ENCODE measurements around the gene TYSND1. TPM values are rescaled to one million over a fixed set of nuclear protein-coding genes. Genes with fewer than 3 reads are reported as not detected.
"Not testable (repeated sequence)": the region's sequence is repeated elsewhere in the genome, so short reads cannot be mapped to it uniquely, and the experiment has no call there.

Gene TYSND1
- total RNA-seq, 1 experiment from 2014 or later, result 16.5 TPM

GRCh38 chr10:70124415-70124814 is 22.1 kb downstream of the TYSND1 start:
- Mint-ChIP-seq H3K27ac (ENCODE audit: low read depth, unreplicated experiment) (no peak overlapping the region), H3K4me3 (ENCODE audit: unreplicated experiment) (no peak overlapping the region), H3K27me3 (ENCODE audit: insufficient read depth, unreplicated experiment) (no peaks in the 10 kb centered on the region), H3K4me1 (ENCODE audit: insufficient read depth, unreplicated experiment) (no peaks in the 10 kb centered on the region), H3K9me3 (ENCODE audit: unreplicated experiment) (no peaks in the 10 kb centered on the region), H3K36me3 (ENCODE audit: insufficient read depth, unreplicated experiment) (peaks cover 17% of the 10 kb centered on the region)
- ChIA-PET POLR2A (no interaction called here), CTCF (interaction anchor here (2.6 to 8.0 kb wide), 2 partner anchors 7 to 22 kb away, joined by 13 to 81 read pairs; partner anchors contain the start of gene TYSND1)
- no peak for TF ChIP-seq CTCF (IDR thresholded peaks at IDR 0.05; ENCODE audit: unreplicated experiment)
- no peak for DNase-seq (ENCODE audit: unreplicated experiment)
- intact Hi-C loops (cut with micrococcal nuclease), result no loop called here
- no TSS peak for BruUV-seq (replicated peaks)

DNA sequence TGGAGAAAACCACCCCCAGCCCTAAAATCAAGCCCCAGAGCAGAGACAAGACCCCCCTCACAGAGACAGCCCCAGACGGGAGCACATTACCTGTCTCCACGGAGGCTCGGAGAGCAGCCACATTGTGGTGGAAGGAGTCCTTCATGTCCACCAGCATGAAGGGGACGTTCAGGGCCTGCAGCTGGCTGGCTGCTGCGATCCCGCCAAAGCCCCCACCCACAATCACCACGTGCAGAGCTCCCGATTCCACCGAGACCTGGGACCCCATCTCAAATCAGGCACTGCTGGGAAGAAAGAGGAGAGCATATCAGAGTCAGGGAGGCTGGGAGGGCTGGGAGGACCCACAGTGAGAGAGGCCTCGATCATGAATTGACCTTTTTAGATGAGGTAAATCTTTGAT is 22.7 kb downstream of the TYSND1 start:
- Mint-ChIP-seq H3K27me3 (ENCODE audit: insufficient read depth, unreplicated experiment) (no peaks in the 10 kb centered on the region), H3K27ac (ENCODE audit: low read depth, unreplicated experiment) (no peak overlapping the region), H3K4me1 (ENCODE audit: insufficient read depth, unreplicated experiment) (no peaks in the 10 kb centered on the region), H3K36me3 (ENCODE audit: insufficient read depth, unreplicated experiment) (peaks cover 18% of the 10 kb centered on the region), H3K4me3 (ENCODE audit: unreplicated experiment) (no peak overlapping the region), H3K9me3 (ENCODE audit: unreplicated experiment) (no peaks in the 10 kb centered on the region)
- ChIA-PET POLR2A (no interaction called here), CTCF (interaction anchor here (0.9 to 2.6 kb wide), 2 partner anchors 8 to 23 kb away, joined by 3 to 13 read pairs; partner anchors contain the start of gene TYSND1)
- intact Hi-C loops (cut with micrococcal nuclease), result no loop called here
- no peak for DNase-seq (ENCODE audit: unreplicated experiment)
- TF ChIP-seq CTCF (IDR thresholded peaks at IDR 0.05; ENCODE audit: unreplicated experiment), result no peak
- no TSS peak for BruUV-seq (replicated peaks)

GRCh38 chr10:70123166-70123565 is 23.3 kb downstream of the TYSND1 start:
- H3K4me3 Mint-ChIP-seq (ENCODE audit: unreplicated experiment); intact Hi-C loops (cut with micrococcal nuclease); H3K9me3 Mint-ChIP-seq (ENCODE audit: unreplicated experiment); BruUV-seq (replicated peaks); H3K4me1 Mint-ChIP-seq (ENCODE audit: insufficient read depth, unreplicated experiment); H3K27me3 Mint-ChIP-seq (ENCODE audit: insufficient read depth, unreplicated experiment); DNase-seq (ENCODE audit: unreplicated experiment); H3K27ac Mint-ChIP-seq (ENCODE audit: low read depth, unreplicated experiment): not testable (repeated sequence)
- peaks cover 18% of the 10 kb centered on the region for H3K36me3 Mint-ChIP-seq (ENCODE audit: insufficient read depth, unreplicated experiment)
- CTCF ChIA-PET, result interaction anchor here (0.9 to 2.6 kb wide), 2 partner anchors 8 to 23 kb away, joined by 3 to 13 read pairs; partner anchors contain the start of gene TYSND1
- POLR2A ChIA-PET, result interaction anchor here (1.1 kb wide), 1 partner anchor 9 kb away, joined by 3 read pairs; no protein-coding TSS in a partner anchor

DNA sequence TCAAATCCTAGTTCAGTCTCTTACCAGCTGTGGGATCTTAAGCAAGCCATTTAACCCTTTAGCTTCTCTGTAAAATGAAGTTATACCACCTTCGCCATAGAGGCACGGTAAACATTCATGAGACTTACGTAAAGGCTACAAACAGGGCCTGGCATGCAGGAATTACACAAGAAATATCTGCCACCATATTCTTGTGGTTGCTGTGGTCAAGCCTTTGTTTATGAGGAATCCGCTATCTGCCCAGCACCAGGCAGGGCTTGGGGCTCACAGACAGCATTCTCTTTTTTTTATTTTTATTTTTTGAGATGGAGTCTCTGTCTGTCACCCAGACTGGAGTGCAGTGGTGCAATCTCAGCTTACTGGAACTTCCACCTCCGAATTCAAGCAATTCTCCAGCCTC is 23.8 kb downstream of the TYSND1 start:
- intact Hi-C loops (cut with micrococcal nuclease), result no loop called here
- no peak overlapping the region for H3K27ac Mint-ChIP-seq (ENCODE audit: low read depth, unreplicated experiment)
- no peak overlapping the region for H3K4me3 Mint-ChIP-seq (ENCODE audit: unreplicated experiment)
- peaks cover 22% of the 10 kb centered on the region for H3K36me3 Mint-ChIP-seq (ENCODE audit: insufficient read depth, unreplicated experiment)
- H3K9me3 Mint-ChIP-seq (ENCODE audit: unreplicated experiment), result no peaks in the 10 kb centered on the region
- no peaks in the 10 kb centered on the region for H3K4me1 Mint-ChIP-seq (ENCODE audit: insufficient read depth, unreplicated experiment)
- no peaks in the 10 kb centered on the region for H3K27me3 Mint-ChIP-seq (ENCODE audit: insufficient read depth, unreplicated experiment)
- TF ChIP-seq CTCF (IDR thresholded peaks at IDR 0.05; ENCODE audit: unreplicated experiment), result no peak
- CTCF ChIA-PET, result interaction anchor here (2.6 kb wide), 1 partner anchor 24 kb away, joined by 13 read pairs; the partner anchor contains the start of gene TYSND1
- no TSS peak for BruUV-seq (replicated peaks)
- POLR2A ChIA-PET, result interaction anchor here (0.8 to 1.1 kb wide), 3 partner anchors 9 to 1002 kb away, joined by 3 to 4 read pairs (median 3); no protein-coding TSS in a partner anchor
- DNase-seq (ENCODE audit: unreplicated experiment), result peak; percentile 7
